CD4-positive, alpha-beta T cell treated with Interleukin-6 at 100 ng/mL for 8 hours (primary cell): ENCODE results near the gene RGS12.

Source experiments
- DNase-seq: peaks from one replicate; pipeline ENCODE4 v3.0.0-alpha.2; 2020; ENCODE audit warnings: mixed read lengths, low spot score

The RGS12 gene

DNA sequence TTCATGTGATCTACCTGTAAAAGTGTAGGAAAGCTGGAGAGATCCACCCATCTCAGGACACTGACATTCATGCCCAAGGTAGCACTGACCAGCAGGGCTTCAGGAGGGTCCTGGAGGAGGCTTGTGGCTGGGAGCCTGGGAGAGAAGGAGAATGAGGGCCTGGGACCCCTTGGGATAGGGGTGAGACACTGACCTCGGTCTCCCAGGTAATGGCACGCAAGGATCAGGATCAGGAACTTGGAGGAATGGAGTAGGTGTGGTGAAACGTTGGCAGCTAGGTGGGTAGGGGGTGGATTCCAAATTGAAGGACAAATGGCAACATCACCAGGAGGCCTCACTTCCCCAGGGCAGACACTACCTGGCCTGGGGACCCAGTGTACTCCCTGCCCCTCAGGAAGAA, 12.4 kb upstream of the RGS12 start:
- no peak for DNase-seq

DNA sequence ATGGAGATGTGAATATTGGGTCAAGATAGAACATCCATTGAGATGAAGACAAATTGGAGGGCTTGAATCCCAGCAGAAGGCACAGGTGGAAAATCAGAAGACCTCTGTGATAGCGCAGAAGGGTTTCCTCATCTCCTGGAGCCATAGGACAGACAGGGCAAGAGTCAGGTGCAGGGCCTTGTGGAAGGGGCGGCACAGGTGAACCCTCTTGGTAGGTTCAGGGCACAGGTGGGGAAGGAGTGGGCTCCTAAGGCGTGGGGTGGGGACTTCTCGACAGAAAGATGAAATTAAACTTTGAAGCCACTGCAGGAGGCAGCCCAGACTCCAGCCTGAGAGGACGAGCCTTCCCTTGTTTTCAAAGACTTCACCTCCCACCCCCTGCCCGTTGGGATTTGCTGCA, 9.3 kb upstream of the RGS12 start:
- no peak for DNase-seq

DNA sequence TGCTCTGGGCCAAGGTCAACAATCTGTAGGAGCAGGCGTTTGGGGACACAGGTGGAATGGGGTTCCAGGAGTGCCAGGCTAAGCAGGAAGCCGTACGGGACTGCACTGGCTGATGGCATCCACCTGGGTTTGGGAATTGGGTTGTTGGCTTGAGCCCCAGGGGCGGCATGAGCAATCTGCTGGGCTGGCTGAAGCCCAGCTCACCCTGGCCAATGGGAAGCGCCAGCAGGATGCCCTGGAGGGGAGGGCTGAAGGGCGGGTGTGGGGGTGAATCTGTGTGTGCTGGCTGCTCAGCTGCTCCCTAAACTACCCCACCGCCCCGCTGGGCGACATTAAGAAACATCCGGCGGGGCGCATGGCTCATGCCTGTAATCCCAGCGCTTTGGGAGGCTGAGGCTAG, 8.9 kb upstream of the RGS12 start:
- DNase-seq, result no peak

DNA sequence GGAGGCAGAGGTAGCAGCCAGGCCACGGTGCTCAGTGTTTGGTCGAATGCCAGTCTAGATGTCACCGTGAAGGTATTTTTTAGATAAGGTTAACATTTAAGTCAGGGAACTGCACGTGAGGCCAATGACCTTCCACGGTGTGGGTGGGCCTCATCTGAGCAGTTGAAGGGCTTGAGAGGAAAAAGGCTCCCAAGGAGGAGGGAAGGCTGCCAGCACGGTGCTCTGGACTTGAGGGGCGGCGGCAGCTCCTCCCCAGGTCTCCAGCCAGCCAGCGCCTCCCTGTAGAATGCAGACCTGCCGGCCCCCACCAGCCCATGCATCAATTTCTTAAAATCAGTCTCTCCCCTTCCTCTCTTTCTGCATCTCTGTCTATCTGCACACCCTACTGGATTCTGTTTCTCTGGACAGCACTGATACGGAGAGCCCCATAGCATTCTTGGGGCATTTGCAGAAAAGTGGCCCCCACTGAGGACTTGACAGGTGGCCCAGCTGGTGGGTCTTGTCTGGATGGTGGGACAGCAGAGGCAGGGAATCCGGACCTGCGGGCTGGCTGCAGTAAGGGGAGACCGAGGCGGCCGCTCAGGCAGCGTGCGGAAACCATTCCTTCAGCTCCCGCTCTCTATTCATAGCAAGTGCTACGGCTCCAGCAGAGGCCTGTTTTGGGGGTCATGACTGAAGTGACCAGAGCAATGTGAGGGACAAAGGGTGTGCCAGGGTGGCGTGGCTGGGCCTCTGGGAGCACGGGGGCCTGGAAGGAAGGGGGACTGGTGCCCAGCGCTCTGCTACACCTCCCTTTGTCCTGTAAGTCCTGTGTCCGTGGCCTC, 7.9 kb upstream of the RGS12 start:
- DNase-seq, result no peak

DNA sequence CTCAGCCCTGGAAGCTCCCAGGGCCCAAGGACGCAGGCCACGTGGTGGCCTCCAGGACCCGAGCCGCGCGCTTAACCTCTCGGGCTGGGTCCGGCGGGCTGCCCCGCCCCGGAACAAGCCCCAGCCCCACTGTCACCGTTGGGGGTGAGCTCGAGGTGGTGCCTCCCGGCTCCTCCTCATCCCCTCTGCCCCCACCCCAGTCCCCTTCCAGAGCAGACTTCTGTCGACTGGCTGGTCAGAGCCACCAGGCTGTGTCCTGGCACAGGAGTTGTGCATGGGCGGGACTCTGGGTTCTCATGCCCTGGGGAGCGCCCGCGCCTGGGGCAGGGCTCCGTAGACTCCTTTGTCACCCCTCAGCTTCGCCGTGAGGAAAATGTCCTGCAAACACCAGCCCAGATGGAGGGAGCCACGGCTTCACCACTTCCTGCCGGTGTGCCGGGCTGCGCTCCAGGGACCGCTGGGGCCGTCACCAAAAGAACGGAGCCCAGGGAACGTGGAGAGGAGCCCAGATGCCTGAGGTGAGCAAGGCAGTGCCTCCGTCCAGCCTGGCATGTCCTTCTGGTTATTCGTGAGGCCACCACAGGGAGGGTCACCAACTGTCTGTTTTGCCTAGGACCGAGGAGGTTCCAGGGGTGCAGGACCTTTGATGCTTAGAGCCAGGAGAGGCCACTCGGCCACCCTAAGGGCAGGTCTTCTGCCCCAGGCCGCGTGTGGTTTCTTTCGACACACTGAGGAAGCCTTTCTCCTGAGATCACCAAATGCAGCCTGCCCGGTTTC, 7.1 kb upstream of the RGS12 start:
- DNase-seq, result no peak

DNA sequence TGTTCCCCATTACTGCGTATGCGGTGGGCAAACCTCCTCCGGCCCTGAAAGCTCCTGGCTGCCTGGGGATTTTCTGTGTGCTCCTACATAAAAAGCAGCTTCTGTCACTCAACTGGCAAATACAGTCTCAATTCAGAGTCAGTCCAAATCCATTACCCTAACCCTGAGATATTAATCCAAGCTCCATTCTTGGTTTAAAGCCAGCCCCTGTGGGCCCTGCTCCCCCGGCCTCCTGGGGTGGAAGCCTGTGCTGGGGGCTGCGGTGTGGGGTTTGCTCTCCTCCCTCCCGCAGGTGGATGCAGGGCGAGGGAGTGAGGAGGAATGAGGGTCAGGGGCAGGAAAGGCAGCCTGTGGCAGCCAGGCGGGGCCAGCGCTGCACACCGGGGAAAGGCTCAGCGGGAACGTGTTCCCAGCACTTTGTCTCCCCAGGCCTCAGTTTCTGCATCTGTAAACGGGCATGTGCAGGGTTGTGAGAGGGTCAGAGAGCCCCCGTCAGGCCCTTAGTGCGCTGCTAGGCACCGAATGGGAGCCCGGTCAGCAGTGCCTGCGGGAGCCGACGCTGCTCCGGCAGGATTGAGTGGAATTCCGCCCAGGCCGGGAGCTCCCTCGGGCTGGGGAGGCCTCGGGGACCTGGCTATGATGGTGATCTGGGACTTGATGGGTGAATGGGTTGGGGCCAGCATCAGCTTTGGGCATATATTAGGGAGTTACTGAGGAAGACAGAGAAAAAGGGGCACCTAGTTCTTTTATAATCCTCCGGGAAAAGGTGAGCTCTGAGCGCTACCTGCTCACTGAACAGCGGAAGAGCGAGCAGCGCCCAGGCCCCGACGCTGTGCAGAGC, 6.3 kb upstream of the RGS12 start:
- DNase-seq, result no peak

DNA sequence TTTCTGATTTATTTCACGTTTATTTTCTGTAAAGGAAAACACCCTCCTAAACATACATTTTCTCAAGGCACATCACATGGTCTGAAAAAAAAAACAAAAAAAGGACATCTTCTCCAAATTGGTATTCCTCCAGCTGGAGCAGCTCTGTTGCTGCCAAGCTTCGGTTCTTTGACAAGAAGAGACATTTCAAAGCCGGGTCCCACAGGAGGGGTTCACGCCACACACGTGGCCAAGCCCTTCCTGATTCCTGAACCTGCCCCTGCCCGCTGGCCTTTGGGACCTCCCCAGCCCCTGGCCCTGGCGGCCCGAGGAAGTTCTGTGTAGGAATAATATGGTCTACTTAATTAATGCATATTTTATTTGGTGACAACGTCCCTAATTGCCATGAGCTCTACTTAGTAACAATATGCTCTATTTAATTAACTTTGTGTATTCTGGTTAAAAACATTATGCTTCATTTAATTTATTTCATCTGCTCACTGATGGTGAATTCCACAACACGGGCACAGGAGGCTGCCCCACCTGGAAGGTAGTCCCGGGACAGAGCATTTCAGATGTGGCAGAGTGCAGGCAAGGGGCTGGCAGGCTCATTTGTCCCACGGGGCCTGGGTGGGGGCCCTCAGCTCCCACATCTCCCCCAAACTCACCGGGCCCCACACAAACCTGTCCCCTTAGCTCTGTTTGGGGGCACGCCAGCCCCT, 5.4 kb upstream of the RGS12 start:
- no peak for DNase-seq

DNA sequence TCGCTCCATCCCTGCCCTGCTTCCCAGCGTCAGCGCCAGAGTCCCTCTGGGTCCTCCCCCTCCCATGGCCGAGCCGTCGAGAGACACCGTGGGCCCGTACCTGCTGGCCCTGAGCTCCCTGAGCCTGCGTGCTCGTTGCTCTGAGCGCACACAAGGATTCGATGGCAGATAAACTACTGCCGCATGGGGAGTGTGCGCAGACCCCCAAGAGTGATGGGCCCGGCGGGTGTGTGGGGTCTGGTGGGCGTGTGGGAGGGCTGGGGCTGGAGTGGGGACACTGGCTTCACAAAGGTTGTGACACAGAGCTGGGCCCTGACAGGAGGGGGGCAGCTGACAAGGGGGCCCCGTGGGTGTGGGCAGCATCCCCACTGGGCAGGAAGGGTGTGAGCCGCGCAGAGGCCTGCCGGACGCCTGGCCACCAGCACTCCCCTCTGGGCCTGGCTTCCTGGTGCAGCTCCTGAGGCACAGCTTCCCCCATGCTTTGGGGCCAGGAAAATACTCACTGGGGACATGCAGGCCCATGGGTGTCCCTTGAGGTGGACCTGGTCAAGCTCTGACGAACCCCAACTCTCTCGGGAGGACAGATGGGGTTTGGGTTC, 4.8 kb upstream of the RGS12 start:
- DNase-seq, result no peak

DNA sequence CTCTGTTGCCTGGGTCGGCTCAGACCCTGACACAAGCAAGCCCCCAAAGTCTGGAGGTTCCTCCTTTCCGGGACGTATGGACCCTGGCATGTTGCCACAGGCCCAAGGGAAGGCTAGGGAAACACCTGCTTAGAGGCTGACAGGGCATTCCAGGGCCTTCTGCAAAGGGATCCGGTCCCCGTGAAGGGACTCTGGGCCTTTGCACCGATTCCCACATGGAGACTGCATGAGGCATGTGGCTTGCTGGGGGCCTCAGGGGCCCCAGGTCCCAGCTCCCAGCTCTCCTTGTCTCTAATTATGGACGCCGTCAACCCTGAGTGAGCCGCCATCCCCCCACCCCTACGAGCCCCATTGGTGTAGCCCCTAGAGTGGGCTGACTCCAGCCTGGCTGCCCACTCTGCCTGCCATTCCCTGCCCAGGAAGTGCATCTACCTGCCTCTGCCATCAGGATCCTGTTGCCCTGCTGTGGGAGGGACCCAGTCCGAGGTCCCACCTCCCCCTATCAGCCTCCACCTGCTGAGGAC, 4.2 kb upstream of the RGS12 start:
- no peak for DNase-seq

DNA sequence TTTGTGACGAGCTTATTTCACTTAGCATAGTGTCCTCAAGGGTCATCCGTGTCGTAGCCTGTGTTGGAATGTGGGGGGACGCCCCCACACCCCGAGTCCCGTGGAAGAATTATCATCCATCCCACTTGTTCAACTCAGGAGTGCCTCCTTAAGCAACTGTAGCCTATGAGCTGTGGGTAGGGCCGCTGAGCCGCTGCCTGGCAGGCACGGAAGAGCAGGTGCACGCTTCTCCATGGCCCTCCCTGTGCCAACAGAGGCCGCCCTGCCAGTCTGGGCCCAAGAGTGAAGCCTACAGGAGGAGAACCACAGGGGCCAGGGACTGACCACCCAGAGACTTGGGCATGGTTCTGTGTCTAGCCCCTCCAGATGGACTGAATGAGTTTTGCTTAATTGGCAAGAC, 2.3 kb upstream of the RGS12 start:
- no peak for DNase-seq

DNA sequence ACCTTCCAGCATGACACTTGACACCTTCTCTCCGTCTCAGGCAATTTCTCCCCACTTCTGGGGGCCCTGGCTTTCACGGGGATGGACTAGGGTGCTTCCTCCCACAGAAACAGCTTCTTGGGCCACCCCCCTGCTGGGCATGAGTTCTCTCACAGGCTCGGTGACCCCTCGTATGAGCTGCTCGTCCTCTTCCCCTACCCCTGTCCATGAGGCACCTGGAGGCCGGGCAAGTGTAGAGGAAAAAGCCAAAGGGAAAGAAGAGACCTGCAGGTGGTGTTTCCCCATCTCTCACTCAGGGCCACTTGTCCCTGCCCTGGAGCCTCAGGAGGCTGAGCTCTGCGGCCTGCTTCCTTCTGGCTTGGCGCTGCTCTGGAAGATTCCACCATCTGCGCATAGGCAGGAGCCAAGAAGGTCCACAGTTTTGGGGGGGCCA, 1.9 kb upstream of the RGS12 start:
- no peak for DNase-seq

DNA sequence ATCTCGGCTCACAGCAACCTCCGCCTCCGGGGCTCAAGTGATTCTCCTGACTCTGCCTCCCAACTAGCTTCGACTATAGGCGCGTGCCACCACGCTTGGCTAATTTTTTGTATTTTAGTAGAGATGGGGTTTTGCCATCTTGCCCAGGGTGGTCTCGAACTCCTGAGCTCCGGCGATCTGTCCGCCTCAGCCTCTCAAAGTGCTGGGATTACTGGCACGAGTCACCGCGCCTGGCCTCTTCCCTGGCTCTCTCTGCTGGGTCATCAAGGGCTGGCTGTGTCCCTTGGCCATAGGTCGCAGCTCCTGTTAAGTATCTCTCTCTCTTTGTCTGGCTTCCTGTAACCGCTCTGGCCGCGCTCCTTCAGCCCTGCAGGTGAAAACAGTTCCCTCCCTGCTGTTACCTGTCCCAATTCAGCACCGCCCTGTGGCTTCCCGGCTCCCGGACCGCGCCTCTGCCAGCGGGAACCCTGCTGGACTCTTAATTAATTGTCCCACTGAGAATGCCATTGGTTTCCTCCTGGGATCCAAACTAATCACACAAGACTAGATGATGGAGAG, 1.3 kb upstream of the RGS12 start:
- DNase-seq, result no peak

DNA sequence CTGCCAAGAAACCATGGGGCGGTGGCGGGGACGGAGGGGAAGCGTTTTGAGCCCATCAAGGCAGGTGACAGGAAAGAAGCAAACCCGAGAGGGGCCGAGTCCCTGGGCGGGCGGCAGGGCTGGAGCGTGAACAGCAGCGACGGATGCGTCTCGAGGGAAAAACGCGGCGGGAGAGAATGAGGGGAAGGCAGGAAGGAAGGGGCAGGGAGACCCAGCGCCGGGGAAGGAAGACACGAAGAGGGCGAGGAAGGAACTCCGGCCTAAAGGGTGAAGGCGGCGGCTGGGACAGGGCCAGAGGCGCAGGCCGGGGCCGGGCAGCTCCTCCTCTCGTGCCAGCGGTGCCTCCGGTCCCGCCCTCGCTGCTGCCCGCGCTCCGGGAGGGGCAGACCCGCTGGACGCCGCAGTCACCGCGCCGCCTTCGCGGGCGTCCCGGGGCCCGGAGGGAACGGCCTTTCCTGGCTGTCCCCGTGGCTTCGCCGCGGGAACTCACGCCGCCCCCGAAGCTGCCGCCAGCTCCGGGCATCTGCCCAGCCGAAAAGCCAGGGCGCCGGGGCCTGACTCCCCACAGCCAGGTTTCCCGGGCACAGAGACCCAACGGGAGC, 751 bp upstream of the RGS12 start:
- no peak for DNase-seq

DNA sequence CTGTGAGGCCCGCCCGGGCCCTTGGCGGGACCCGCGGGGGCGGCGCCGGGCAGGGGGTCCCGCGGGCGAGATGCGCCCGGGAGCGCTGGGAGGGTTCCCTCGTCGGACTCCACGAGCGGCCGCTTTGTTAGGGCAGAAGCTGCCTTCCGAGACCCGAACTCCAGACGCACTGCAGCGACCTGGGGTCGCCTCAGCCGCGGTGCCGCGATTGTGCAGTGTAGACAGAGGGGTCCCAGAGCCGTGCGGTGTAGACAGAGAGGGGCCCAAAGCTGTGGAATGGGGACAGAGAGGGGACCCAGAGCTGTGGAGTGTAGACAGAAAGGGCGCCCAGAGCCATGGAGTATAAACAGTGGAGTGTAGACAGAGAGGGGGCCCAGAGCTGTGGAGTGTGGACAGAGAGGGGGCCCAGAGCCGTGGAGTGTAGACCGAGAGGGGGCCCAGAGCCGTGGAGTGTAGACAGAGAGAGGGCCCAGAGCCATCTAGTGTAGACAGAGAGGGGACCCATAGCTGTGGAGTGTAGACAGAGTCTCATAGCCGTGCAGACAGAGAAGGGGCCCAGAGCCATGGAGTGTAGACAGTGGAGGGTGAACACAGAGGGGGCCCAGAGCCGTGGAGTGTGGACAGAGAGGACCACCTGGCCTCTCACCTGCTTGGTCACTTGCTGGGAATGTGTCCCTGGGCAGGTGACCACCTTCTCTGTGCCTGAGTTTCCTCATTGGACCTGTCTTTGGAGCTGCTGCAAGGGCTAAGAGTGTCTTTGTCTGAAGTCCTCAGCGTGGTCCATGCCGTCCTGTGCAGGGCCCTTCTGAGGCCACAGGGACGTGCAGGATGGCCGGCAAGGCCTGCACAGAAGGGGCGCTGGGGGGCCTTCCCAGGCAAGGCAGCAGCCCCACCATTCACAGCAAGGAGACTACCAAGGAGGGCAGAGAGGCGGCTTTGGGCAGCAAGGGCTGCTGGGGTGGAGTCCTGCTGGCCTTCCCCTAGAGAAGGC, 875 bp downstream of the RGS12 start:
- DNase-seq, result no peak

DNA sequence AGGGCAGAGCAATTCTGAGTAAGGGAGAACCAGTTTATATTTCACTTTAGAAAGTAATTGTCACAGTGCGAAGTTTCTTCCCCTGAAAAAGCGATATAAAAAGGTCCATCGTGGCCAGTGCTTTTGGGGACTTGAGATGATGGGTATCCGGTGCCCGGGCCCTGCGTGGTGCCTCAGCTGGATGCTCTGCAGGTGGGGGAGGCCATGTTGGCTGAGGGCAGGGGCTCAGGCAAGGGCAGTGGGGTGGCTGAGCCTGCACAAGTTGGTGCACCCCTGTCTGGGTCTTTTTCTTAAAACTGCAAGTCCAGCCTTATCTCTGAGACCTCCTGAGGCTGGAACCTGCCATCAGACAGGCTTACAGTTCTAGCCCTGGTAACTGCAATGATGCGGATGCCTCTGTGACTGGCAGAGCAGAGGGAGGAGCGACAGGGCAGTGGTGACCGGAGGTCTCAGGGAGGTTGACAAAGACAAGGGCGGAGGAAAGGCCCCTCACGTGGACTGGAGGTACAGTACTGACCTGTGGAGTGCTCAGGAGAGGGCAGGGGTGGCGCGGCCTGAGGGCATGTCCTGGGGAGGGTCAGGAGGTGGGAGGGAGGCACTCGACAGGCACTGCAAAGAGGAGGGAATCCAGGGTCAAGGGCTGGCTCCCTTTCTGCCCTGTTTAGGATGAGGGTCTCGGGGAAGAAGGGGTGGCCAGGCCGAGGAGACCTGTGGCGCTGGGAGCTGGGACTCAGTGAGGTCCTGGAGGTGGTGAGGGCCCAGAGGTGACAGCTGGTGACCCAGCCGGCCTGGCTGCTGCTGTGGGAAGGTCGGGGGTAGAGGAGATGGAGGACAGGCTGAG, 1.8 kb downstream of the RGS12 start:
- DNase-seq, result no peak

DNA sequence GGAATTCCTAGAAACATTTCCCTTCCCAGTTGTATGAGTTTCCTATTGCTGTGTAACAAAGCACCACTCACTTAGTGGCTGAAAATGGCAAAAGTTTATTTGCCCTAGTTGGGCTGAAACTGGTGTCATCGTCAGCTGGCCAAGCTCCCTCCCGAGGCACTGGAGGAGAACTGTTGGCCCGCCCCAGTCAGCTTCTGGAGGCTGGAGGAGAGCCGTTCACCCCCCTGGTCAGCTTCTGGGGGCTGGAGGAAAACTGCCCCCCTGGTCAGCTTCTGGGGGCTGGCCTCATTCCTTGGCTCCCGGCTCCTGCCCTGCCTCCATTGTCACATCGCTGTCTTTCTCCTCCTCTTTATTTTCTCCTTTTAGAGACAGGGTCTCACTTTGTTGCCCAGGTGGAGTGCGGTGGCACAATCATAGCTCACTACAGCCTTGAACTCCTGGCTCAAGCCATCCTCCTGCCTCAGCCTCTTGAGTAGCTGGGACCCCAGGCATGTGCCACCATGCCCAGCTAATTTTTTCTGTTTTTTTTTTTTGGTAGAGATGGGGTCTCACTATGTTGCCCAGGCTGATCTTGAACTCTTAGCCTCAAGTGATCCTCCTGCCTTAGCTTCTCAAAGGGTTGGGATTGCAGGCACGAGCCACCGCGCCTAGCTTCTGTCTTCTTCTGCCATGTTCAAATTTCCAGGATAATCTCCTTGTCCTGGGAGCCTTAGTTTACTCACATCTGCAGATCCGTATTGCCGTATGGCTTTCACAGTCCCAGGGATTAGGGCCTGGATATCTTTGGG, 3.2 kb downstream of the RGS12 start:
- no peak for DNase-seq

DNA sequence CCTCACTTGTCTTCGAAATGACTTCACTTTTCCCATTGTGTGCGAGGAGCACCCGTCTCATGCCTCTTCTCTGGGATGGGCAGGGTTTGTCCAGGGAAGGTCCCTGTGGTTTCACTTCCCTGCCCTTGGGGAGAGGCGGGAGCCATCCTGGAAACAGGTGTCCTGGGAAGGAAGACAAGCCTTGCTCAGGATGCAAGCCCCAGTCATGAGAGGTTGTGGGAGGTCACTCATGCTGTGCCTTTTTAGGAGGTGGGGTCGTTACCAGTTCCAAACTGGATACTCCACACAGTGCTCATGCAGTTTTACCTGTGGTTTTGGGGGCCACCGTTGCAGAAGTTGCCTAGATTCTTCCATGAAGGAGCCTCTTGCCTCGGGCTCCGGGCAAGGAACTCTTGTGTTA, 3.8 kb downstream of the RGS12 start:
- no peak for DNase-seq
